Stomach (tissue), 9 donors: ENCODE data around the gene CADM2. TPM values are rescaled to one million over a fixed set of nuclear protein-coding genes. Genes with fewer than 3 reads are reported as not detected.

Experiments
- DNase-seq, 2 donors: peaks; one replicate each; pipeline versions ENCODE4 v3.0.0 to v3.0.0-alpha.2; 2013 to 2019
- H3K27ac ChIP-seq, 5 donors: fragments of 200-600 bp in 4 of 5; sonication (generic) in 4 of 5; one replicate each; pipeline ENCODE4 v1.5.1; 2013 to 2019; ENCODE audit warnings: mild to moderate bottlenecking in 1 of 5, moderate library complexity in 1 of 5
- H3K27me3 ChIP-seq, 3 donors: fragments of 200-600 bp; sonication (generic); one replicate each; pipeline ENCODE4 v1.5.1; 2017 to 2019; ENCODE audit warnings: mixed run types in 1 of 3
- H3K36me3 ChIP-seq, 4 donors: fragments of 200-600 bp; sonication (generic); 1 replicate in 3 of 4; 2 replicates in 1 of 4; pipeline ENCODE4 v1.5.1; 2016 to 2019
- H3K4me1 ChIP-seq, 4 donors: fragments of 200-600 bp; sonication (generic); one replicate each; pipeline ENCODE4 v1.5.1; 2016 to 2019
- H3K4me3 ChIP-seq, 4 donors: fragments of 200-600 bp; sonication (generic) in 3 of 4; one replicate each; pipeline ENCODE4 v1.5.1; 2016 to 2019; ENCODE audit warnings: mild to moderate bottlenecking in 1 of 4
- H3K9me3 ChIP-seq, 4 donors: fragments of 200-600 bp; sonication (generic); one replicate each; pipeline ENCODE4 v1.5.1; 2016 to 2019
- CTCF ChIP-seq, 7 experiments: fragments of 450-650 bp in 4 of 7; fragments of 200-600 bp in 3 of 7; sonication (generic) in 3 of 7; IDR thresholded peaks; one replicate each; pipeline ENCODE4 v1.5.1; 2016 to 2019; ENCODE audit warnings: antibody characterized with exemption in 7 of 7, control low read depth in 2 of 7, mild to moderate bottlenecking in 1 of 7
- EP300 ChIP-seq: sonication (generic); formaldehyde crosslinking; IDR thresholded peaks from one replicate; pipeline ENCODE4 v1.6.1; 2017; ENCODE audit warnings: antibody characterized with exemption
- POLR2A ChIP-seq, 4 donors: fragments of 450-650 bp; IDR thresholded peaks; one replicate each; pipeline ENCODE4 v1.6.1; 2016; ENCODE audit warnings: antibody characterized with exemption in 4 of 4, control low read depth in 2 of 4, mild to moderate bottlenecking in 1 of 4, moderate library complexity in 1 of 4
- POLR2AphosphoS5 ChIP-seq, 3 donors: sonication (generic); formaldehyde crosslinking; IDR thresholded peaks; one replicate each; pipeline ENCODE4 v1.6.1; 2016; ENCODE audit warnings: antibody characterized with exemption in 3 of 3
- WGBS, 5 donors: extraction: QIAGEN DNeasy Blood & Tissue Kit in 3 of 5; methylation state at CpG; one replicate each; pipeline versions ENCODE4 v1.1.5 to v1.1.7; 2013 to 2018; 5-methylcytosine and 5-hydroxymethylcytosine counted together
- intact Hi-C: fragments of 100-400 bp; cut with DNase I; formaldehyde crosslinking; loops from one replicate; pipeline ENCODE4 v1.15.1; 2023; ENCODE audit warnings: low total_unique reads
- polyA plus RNA-seq, 3 donors: library from polyadenylated mRNA; stranded (reverse); fragments of 200-250 nt; gene quantifications; one replicate each; pipeline ENCODE4 v1.2.3, GENCODE V29; 2013
- total RNA-seq, 5 donors: library from RNA; depleted of rRNA; stranded (reverse); fragments of >200 nt; gene quantifications; one replicate each; pipeline versions ENCODE4 v1.1.0 to v1.2.3, GENCODE V29; 2014 to 2016
- donor health status: healthy with polysubstance abuse.
- donor health status: Bipolar disorder and iron deficiency.
- donor health status: healthy.

CADM2 gene
- total and polyA plus RNA-seq, 8 donors, result 0.29 to 8.1 (median 2.0) TPM; not detected in 1

GRCh38 chr3:85376131-85376530, 417.3 kb downstream of the CADM2 start:
- H3K36me3 ChIP-seq, result no peaks in the 10 kb centered on the region
- no peak overlapping the region for H3K27ac ChIP-seq
- no peak for DNase-seq
- no peaks in the 10 kb centered on the region for H3K27me3 ChIP-seq
- intact Hi-C loops, result no loop called here
- H3K4me1 ChIP-seq, result no peaks in the 10 kb centered on the region
- H3K4me3 ChIP-seq, result no peak overlapping the region
- H3K9me3 ChIP-seq, result no peaks in the 10 kb centered on the region
- TF ChIP-seq POLR2AphosphoS5 (IDR thresholded peaks at IDR 0.05), result no peak
- TF ChIP-seq POLR2A (IDR thresholded peaks at IDR 0.05), result no peak
- TF ChIP-seq CTCF (IDR thresholded peaks at IDR 0.05), result no peak
- no peak for TF ChIP-seq EP300

GRCh38 chr3:85377115-85377514, 418.3 kb downstream of the CADM2 start:
- no peak for DNase-seq
- no peak overlapping the region for H3K27ac ChIP-seq
- no peaks in the 10 kb centered on the region for H3K36me3 ChIP-seq
- no peak overlapping the region for H3K4me3 ChIP-seq
- no peaks in the 10 kb centered on the region for H3K9me3 ChIP-seq
- TF ChIP-seq EP300 (no peak), POLR2A (IDR thresholded peaks at IDR 0.05) (no peak), POLR2AphosphoS5 (IDR thresholded peaks at IDR 0.05) (no peak), CTCF (IDR thresholded peaks at IDR 0.05) (no peak)
- intact Hi-C loops, result no loop called here
- no peaks in the 10 kb centered on the region for H3K4me1 ChIP-seq
- no peaks in the 10 kb centered on the region for H3K27me3 ChIP-seq
- WGBS, 5 donors, result 43 to 53% (median 47%) methylated on average over 3 of the region's 3 CpGs

- no peaks in the 10 kb centered on the region for H3K36me3 ChIP-seq
- DNase-seq, result no peak
- no peaks in the 10 kb centered on the region for H3K27me3 ChIP-seq
- intact Hi-C loops, result no loop called here
- no peak for TF ChIP-seq CTCF (IDR thresholded peaks at IDR 0.05)
- TF ChIP-seq EP300, result no peak
- no peaks in the 10 kb centered on the region for H3K4me1 ChIP-seq
- H3K27ac ChIP-seq, result no peak overlapping the region
- WGBS, 5 donors, result 93 to 95% (median 94%) methylated on average over 13 of the region's 13 CpGs
- no peak overlapping the region for H3K4me3 ChIP-seq
- H3K9me3 ChIP-seq, result no peaks in the 10 kb centered on the region
Observed at GRCh38 chr3:85384372-85384771, 425.6 kb downstream of the CADM2 start.

- Histone ChIP-seq H3K4me1 (no peaks in the 10 kb centered on the region), H3K27ac (no peak overlapping the region), H3K9me3 (no peaks in the 10 kb centered on the region), H3K27me3 (no peaks in the 10 kb centered on the region), H3K4me3 (no peak overlapping the region), H3K36me3 (no peaks in the 10 kb centered on the region)
- DNase-seq, result peak in 1 of 2 donors; percentile 49
- TF ChIP-seq POLR2AphosphoS5 (IDR thresholded peaks at IDR 0.05) (no peak), CTCF (IDR thresholded peaks at IDR 0.05) (no peak), EP300 (no peak), POLR2A (IDR thresholded peaks at IDR 0.05) (no peak)
- WGBS, 5 donors, result 61 to 80% (median 76%) methylated on average over 6 of the region's 6 CpGs
- intact Hi-C loops, result no loop called here
Observed at GRCh38 chr3:85387913-85388505, 429.2 kb downstream of the CADM2 start.
